H9 (cell line): ENCODE results near the gene SKIC8. TPM values are rescaled to one million over a fixed set of nuclear protein-coding genes. Genes with fewer than 3 reads are reported as not detected.
A peak's percentile ranks its signal among the peaks of the same experiment; 100 is the strongest.

Experiments used
- DNase-seq: peaks from one replicate; pipeline ENCODE4 v3.0.0-alpha.2; 2017
- H2AFZ ChIP-seq: one replicate; pipeline ENCODE4 v1.6.1; 2013; ENCODE audit warnings: mild to moderate bottlenecking, low read length, control low read depth, moderate library complexity
- H2AK5ac ChIP-seq: 2 replicates; pipeline ENCODE4 v1.6.1; 2013; ENCODE audit warnings: low read length, control low read depth, mixed read lengths; ENCODE audit not compliant: insufficient read length
- H2BK120ac ChIP-seq: one replicate; pipeline ENCODE4 v1.6.1; 2013; ENCODE audit warnings: low read depth, mild to moderate bottlenecking, low read length, control low read depth, inconsistent platforms; ENCODE audit not compliant: poor library complexity, severe bottlenecking
- H2BK12ac ChIP-seq: 2 replicates; pipeline ENCODE4 v1.6.1; 2013; ENCODE audit warnings: low read length, control low read depth, mixed read lengths, low read depth; ENCODE audit not compliant: insufficient read length
- H2BK15ac ChIP-seq: 2 replicates; pipeline ENCODE4 v1.6.1; 2013; ENCODE audit warnings: low read depth, low read length, control low read depth
- H2BK20ac ChIP-seq: one replicate; pipeline ENCODE4 v1.6.1; 2013; ENCODE audit warnings: low read depth, mild to moderate bottlenecking, low read length, control low read depth, inconsistent platforms; ENCODE audit not compliant: poor library complexity, severe bottlenecking
- H2BK5ac ChIP-seq: 2 replicates; pipeline ENCODE4 v1.6.1; 2013; ENCODE audit warnings: low read length, control low read depth, mixed read lengths; ENCODE audit not compliant: insufficient read length
- H3K14ac ChIP-seq: 2 replicates; pipeline ENCODE4 v1.6.1; 2013; ENCODE audit warnings: low read length, control low read depth; ENCODE audit not compliant: insufficient read depth
- H3K18ac ChIP-seq: 2 replicates; pipeline ENCODE4 v1.6.1; 2013; ENCODE audit warnings: low read depth, mild to moderate bottlenecking, mixed read lengths, low read length, control low read depth; ENCODE audit not compliant: insufficient read length
- H3K23ac ChIP-seq: 2 replicates; pipeline ENCODE4 v1.6.1; 2013; ENCODE audit warnings: low read length, control low read depth, mixed read lengths, low read depth; ENCODE audit not compliant: insufficient read length
- H3K23me2 ChIP-seq: 2 replicates; pipeline ENCODE4 v1.6.1; 2013; ENCODE audit warnings: low read depth, mild to moderate bottlenecking, mixed read lengths, low read length, control low read depth; ENCODE audit not compliant: insufficient read length, poor library complexity, severe bottlenecking
- H3K27ac ChIP-seq: 2 replicates; pipeline ENCODE4 v1.5.1; 2013; ENCODE audit warnings: low read length, control low read depth, mixed read lengths, low read depth; ENCODE audit not compliant: insufficient read length
- H3K27me3 ChIP-seq: 2 replicates; pipeline ENCODE4 v1.6.1; 2013; ENCODE audit warnings: low read length, control low read depth, inconsistent platforms; ENCODE audit not compliant: insufficient read depth
- H3K4ac ChIP-seq: 2 replicates; pipeline ENCODE4 v1.6.1; 2013; ENCODE audit warnings: low read depth, mild to moderate bottlenecking, control low read depth, inconsistent platforms, low read length, moderate library complexity
- H3K4me1 ChIP-seq: 2 replicates; pipeline ENCODE4 v1.6.1; 2013; ENCODE audit warnings: low read length, control low read depth, inconsistent platforms; ENCODE audit not compliant: insufficient read depth
- H3K4me2 ChIP-seq: 2 replicates; pipeline ENCODE4 v1.6.1; 2013; ENCODE audit warnings: low read length, control low read depth, mixed read lengths; ENCODE audit not compliant: insufficient read length, insufficient read depth
- H3K56ac ChIP-seq: 2 replicates; pipeline ENCODE4 v1.6.1; 2013; ENCODE audit warnings: low read depth, mild to moderate bottlenecking, mixed read lengths, low read length, control low read depth; ENCODE audit not compliant: insufficient read length
- H3K79me1 ChIP-seq: 2 replicates; pipeline ENCODE4 v1.6.1; 2013; ENCODE audit warnings: low read depth, mild to moderate bottlenecking, moderate library complexity, low read length, control low read depth, inconsistent platforms; ENCODE audit not compliant: insufficient read depth, poor library complexity, severe bottlenecking
- H3K79me2 ChIP-seq: 2 replicates; pipeline ENCODE4 v1.6.1; 2013; ENCODE audit warnings: low read length, control low read depth, inconsistent platforms; ENCODE audit not compliant: insufficient read depth
- H3K9ac ChIP-seq: 2 replicates; pipeline ENCODE4 v1.6.1; 2013; ENCODE audit warnings: low read length, control low read depth, mixed read lengths; ENCODE audit not compliant: insufficient read length; ENCODE audit errors: extremely low read depth
- H3K9me3 ChIP-seq: one replicate; pipeline ENCODE4 v1.6.1; 2013; ENCODE audit warnings: low read depth, low read length, inconsistent platforms; ENCODE audit not compliant: control insufficient read depth
- H3T11ph ChIP-seq: one replicate; pipeline ENCODE4 v1.6.1; 2013; ENCODE audit warnings: mild to moderate bottlenecking, low read length, control low read depth, inconsistent platforms
- H4K20me1 ChIP-seq: one replicate; pipeline ENCODE4 v1.6.1; 2013; ENCODE audit not compliant: control insufficient read depth, insufficient read length, insufficient read depth
- H4K5ac ChIP-seq: 2 replicates; pipeline ENCODE4 v1.6.1; 2013; ENCODE audit warnings: low read depth, mild to moderate bottlenecking, mixed read lengths, low read length, control low read depth; ENCODE audit not compliant: insufficient read length
- H4K8ac ChIP-seq: replicated peaks from 2 replicates; pipeline ENCODE4 v1.6.1; 2013; ENCODE audit warnings: low read length, control low read depth, mixed read lengths, low read depth; ENCODE audit not compliant: insufficient read length
- H4K91ac ChIP-seq: 2 replicates; pipeline ENCODE4 v1.6.1; 2013; ENCODE audit warnings: low read depth, mild to moderate bottlenecking, moderate library complexity, mixed read lengths, low read length, control low read depth; ENCODE audit not compliant: insufficient read length
- H3K27ac Mint-ChIP-seq, 3 experiments: 2 replicates in 2 of 3; 3 replicates in 1 of 3; pipeline ENCODE4 v1.8.0; 2020 to 2021; ENCODE audit warnings: mixed read lengths in 3 of 3, mild to moderate bottlenecking in 1 of 3, moderate library complexity in 1 of 3
- H3K27me3 Mint-ChIP-seq: 2 replicates; pipeline ENCODE4 v1.8.0; 2021; ENCODE audit warnings: low read depth, mild to moderate bottlenecking, moderate library complexity, mixed read lengths
- H3K36me3 Mint-ChIP-seq, 3 experiments: 2 replicates in 2 of 3; 3 replicates in 1 of 3; pipeline ENCODE4 v1.8.0; 2020 to 2021; ENCODE audit warnings: low read depth in 3 of 3, mixed read lengths in 3 of 3; ENCODE audit not compliant: insufficient read depth in 1 of 3
- H3K4me1 Mint-ChIP-seq, 2 experiments: 2 replicates each; pipeline ENCODE4 v1.8.0; 2020; ENCODE audit warnings: mixed read lengths in 2 of 2
- H3K4me3 Mint-ChIP-seq, 2 experiments: 2 replicates in 1 of 2; 3 replicates in 1 of 2; pipeline ENCODE4 v1.8.0; 2020 to 2021; ENCODE audit warnings: mild to moderate bottlenecking in 2 of 2, mixed read lengths in 2 of 2, moderate library complexity in 1 of 2
- H3K9me3 Mint-ChIP-seq, 2 experiments: 2 replicates in 1 of 2; 3 replicates in 1 of 2; pipeline ENCODE4 v1.8.0; 2020; ENCODE audit warnings: mild to moderate bottlenecking in 2 of 2, mixed read lengths in 2 of 2, moderate library complexity in 1 of 2
- WGBS: extraction: QIAGEN DNeasy Blood & Tissue Kit; methylation state at CpG from one replicate; pipeline ENCODE4 v1.1.7; 2013; ENCODE audit warnings: missing lambda C conversion rate, low lambda C conversion rate, mixed read lengths; ENCODE audit not compliant: insufficient read length; ENCODE audit errors: extremely low coverage; 5-methylcytosine and 5-hydroxymethylcytosine counted together
- total RNA-seq: library from RNA; stranded (reverse); gene quantifications from 2 replicates; pipeline ENCODE4 v1.2.1, GENCODE V29; 2021
- TF ChIP-seq, protein P1 (sequence below): fragments of 200-600 bp; sonication (generic); conservative IDR thresholded peaks from 3 replicates; pipeline ENCODE4 v1.8.0; 2021; ENCODE audit warnings: antibody characterized with exemption, mild to moderate bottlenecking

The SKIC8 gene
- total RNA-seq, 1 experiment from 2014 or later: 45.6 TPM

DNA sequence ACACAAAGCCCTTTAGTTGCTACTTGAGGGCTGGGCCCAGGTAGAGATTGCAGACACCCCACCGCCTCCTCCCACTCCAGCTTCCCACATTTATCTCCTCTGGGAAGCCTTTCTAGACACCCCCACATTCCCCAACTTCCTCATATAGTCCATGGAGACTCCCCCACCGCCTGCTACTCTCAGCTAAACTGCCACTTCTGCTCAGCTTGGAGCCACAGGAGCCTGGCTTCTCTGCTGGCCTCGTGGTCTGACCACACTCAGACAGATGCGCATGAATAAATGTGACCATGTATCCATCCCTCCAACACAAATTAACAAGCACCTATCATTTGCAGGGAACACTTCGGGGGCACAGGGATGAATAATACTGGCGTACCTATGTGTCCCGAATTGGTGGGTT is 54.5 kb downstream of the SKIC8 start:
- Histone ChIP-seq H2BK20ac (no peak overlapping the region), H3K4me2 (no peak overlapping the region), H2AFZ (no peak overlapping the region), H4K5ac (no peak overlapping the region), H3K4me1 (no peaks in the 10 kb centered on the region), H4K91ac (no peak overlapping the region), H2BK120ac (no peak overlapping the region), H3K27ac (no peak overlapping the region), H3K79me2 (no peaks in the 10 kb centered on the region), H3K23ac (no peak overlapping the region), H3K14ac (no peak overlapping the region), H3K27me3 (no peaks in the 10 kb centered on the region), H2BK12ac (no peak overlapping the region), H3K18ac (no peak overlapping the region), H3K4ac (no peak overlapping the region), H3K23me2 (no peaks in the 10 kb centered on the region), H3T11ph (no peak overlapping the region), H3K79me1 (no peaks in the 10 kb centered on the region), H3K9ac (no peak overlapping the region), H2AK5ac (no peak overlapping the region), H4K8ac (no peak overlapping the region), H3K9me3 (no peaks in the 10 kb centered on the region), H3K56ac (no peak overlapping the region), H2BK15ac (no peak overlapping the region), H4K20me1 (no peaks in the 10 kb centered on the region), H2BK5ac (no peak overlapping the region)
- peaks cover 0 to 6% of the 10 kb centered on the region in 2 experiments; a peak in 1 of 5 replicates for H3K9me3 Mint-ChIP-seq
- peaks cover 14 to 22% of the 10 kb centered on the region in 2 experiments for H3K4me1 Mint-ChIP-seq
- no peak for DNase-seq
- no peak overlapping the region for H3K27ac Mint-ChIP-seq
- H3K36me3 Mint-ChIP-seq: peaks cover 0 to 3% (median 0%) of the 10 kb centered on the region in 3 experiments; a peak in 3 of 7 replicates
- H3K4me3 Mint-ChIP-seq: 0 out of 5 replicates have a peak overlapping the region, but pooled peaks of 1 of the 2 experiments have one; percentile 35
- no CpG with 5 or more reads among the region's 7 CpGs for WGBS
- H3K27me3 Mint-ChIP-seq: peaks cover 8% of the 10 kb centered on the region
- TF ChIP-seq, protein P1, sequence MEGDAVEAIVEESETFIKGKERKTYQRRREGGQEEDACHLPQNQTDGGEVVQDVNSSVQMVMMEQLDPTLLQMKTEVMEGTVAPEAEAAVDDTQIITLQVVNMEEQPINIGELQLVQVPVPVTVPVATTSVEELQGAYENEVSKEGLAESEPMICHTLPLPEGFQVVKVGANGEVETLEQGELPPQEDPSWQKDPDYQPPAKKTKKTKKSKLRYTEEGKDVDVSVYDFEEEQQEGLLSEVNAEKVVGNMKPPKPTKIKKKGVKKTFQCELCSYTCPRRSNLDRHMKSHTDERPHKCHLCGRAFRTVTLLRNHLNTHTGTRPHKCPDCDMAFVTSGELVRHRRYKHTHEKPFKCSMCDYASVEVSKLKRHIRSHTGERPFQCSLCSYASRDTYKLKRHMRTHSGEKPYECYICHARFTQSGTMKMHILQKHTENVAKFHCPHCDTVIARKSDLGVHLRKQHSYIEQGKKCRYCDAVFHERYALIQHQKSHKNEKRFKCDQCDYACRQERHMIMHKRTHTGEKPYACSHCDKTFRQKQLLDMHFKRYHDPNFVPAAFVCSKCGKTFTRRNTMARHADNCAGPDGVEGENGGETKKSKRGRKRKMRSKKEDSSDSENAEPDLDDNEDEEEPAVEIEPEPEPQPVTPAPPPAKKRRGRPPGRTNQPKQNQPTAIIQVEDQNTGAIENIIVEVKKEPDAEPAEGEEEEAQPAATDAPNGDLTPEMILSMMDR: no peak
